ENCODE data around the gene DYSF. TPM values are rescaled to one million over a fixed set of nuclear protein-coding genes. Genes with fewer than 3 reads are reported as not detected.

The DYSF gene
- polyA plus RNA-seq, 1 donor from 2014 or later = 0.04 TPM

DNA sequence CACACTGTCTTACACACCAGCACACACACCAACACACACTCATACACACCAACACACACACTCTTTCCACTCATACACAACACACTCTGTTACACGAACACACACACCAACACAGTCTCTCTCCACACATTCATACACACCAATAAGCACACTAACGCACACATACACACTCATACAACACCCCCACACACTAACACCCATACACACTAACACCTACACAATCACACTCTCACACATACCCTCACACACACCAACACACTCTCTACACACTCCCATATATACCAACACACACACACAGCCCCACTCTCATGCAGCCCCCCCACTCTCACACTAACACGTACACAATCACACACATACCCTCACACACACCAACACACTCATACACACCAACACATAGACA is 123.8 kb downstream of the DYSF start:
- Histone ChIP-seq H2AFZ (ENCODE audit: low read depth, low read length) (no peak overlapping the region), H3K4me2 (ENCODE audit: low read length) (no peak overlapping the region), H3K9ac (ENCODE audit: low read length) (no peak overlapping the region), H3K9me3 (ENCODE audit: low read length) (no peaks in the 10 kb centered on the region), H3K4me3 (ENCODE audit: low read length) (no peak overlapping the region), H3K79me2 (replicated peaks; ENCODE audit: insufficient read depth, low read length) (no peaks in the 10 kb centered on the region), H4K20me1 (ENCODE audit: insufficient read depth) (no peaks in the 10 kb centered on the region), H3K27me3 (ENCODE audit: insufficient read depth, low read depth, low read length) (no peaks in the 10 kb centered on the region), H3K27ac (ENCODE audit: low read length) (no peak overlapping the region), H3K9me2 (ENCODE audit: insufficient read depth, low read length) (no peaks in the 10 kb centered on the region), H3F3A (ENCODE audit: insufficient read depth, low read length, poor library complexity, severe bottlenecking) (no peaks in the 10 kb centered on the region), H3K36me3 (ENCODE audit: insufficient read depth, low read length) (no peaks in the 10 kb centered on the region)
- TF ChIP-seq EZH2 (IDR thresholded peaks at IDR 0.05; ENCODE audit: borderline replicate concordance, insufficient read depth, low read length, poor library complexity, severe bottlenecking) (no peak), RAD21 (conservative IDR thresholded peaks at IDR 0.05) (no peak), SMC3 (conservative IDR thresholded peaks at IDR 0.05; ENCODE audit: poor library complexity) (no peak), TAF1 (IDR thresholded peaks at IDR 0.05; ENCODE audit: low read depth) (no peak), REST (IDR thresholded peaks at IDR 0.05; ENCODE audit: borderline replicate concordance) (no peak), EP300 (conservative IDR thresholded peaks at IDR 0.05; ENCODE audit: poor library complexity, severe bottlenecking) (no peak), POLR2AphosphoS5 (IDR thresholded peaks at IDR 0.05) (no peak), MXI1 (conservative IDR thresholded peaks at IDR 0.05; ENCODE audit: poor library complexity, severe bottlenecking) (no peak)
- TF ChIP-seq, protein P1, sequence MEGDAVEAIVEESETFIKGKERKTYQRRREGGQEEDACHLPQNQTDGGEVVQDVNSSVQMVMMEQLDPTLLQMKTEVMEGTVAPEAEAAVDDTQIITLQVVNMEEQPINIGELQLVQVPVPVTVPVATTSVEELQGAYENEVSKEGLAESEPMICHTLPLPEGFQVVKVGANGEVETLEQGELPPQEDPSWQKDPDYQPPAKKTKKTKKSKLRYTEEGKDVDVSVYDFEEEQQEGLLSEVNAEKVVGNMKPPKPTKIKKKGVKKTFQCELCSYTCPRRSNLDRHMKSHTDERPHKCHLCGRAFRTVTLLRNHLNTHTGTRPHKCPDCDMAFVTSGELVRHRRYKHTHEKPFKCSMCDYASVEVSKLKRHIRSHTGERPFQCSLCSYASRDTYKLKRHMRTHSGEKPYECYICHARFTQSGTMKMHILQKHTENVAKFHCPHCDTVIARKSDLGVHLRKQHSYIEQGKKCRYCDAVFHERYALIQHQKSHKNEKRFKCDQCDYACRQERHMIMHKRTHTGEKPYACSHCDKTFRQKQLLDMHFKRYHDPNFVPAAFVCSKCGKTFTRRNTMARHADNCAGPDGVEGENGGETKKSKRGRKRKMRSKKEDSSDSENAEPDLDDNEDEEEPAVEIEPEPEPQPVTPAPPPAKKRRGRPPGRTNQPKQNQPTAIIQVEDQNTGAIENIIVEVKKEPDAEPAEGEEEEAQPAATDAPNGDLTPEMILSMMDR (IDR thresholded peaks at IDR 0.05; ENCODE audit: poor library complexity, severe bottlenecking) = no peak

GRCh38 chr2:71578767-71579342 is 125.5 kb downstream of the DYSF start:
- H3K79me2 ChIP-seq (replicated peaks; ENCODE audit: insufficient read depth, low read length) = no peaks in the 10 kb centered on the region
- no peak overlapping the region for H3K9ac ChIP-seq (ENCODE audit: low read length)
- no peaks in the 10 kb centered on the region for H3K27me3 ChIP-seq (ENCODE audit: insufficient read depth, low read depth, low read length)
- no peak overlapping the region for H2AFZ ChIP-seq (ENCODE audit: low read depth, low read length)
- no peaks in the 10 kb centered on the region for H4K20me1 ChIP-seq (ENCODE audit: insufficient read depth)
- H3K4me2 ChIP-seq (ENCODE audit: low read length) = no peak overlapping the region
- no peaks in the 10 kb centered on the region for H3F3A ChIP-seq (ENCODE audit: insufficient read depth, low read length, poor library complexity, severe bottlenecking)
- no peaks in the 10 kb centered on the region for H3K9me3 ChIP-seq (ENCODE audit: low read length)
- H3K9me2 ChIP-seq (ENCODE audit: insufficient read depth, low read length) = no peaks in the 10 kb centered on the region
- H3K36me3 ChIP-seq (ENCODE audit: insufficient read depth, low read length) = no peaks in the 10 kb centered on the region
- TF ChIP-seq, protein P1 (IDR thresholded peaks at IDR 0.05; ENCODE audit: poor library complexity, severe bottlenecking) = no peak
- TF ChIP-seq POLR2AphosphoS5 (IDR thresholded peaks at IDR 0.05) = no peak
- no peak for TF ChIP-seq TAF1 (IDR thresholded peaks at IDR 0.05; ENCODE audit: low read depth)
- TF ChIP-seq EP300 (conservative IDR thresholded peaks at IDR 0.05; ENCODE audit: poor library complexity, severe bottlenecking) = no peak
- no peak for TF ChIP-seq SMC3 (conservative IDR thresholded peaks at IDR 0.05; ENCODE audit: poor library complexity)
- TF ChIP-seq RAD21 (conservative IDR thresholded peaks at IDR 0.05) = no peak
- TF ChIP-seq EZH2 (IDR thresholded peaks at IDR 0.05; ENCODE audit: borderline replicate concordance, insufficient read depth, low read length, poor library complexity, severe bottlenecking) = no peak
- TF ChIP-seq REST (IDR thresholded peaks at IDR 0.05; ENCODE audit: borderline replicate concordance) = no peak
- TF ChIP-seq MXI1 (conservative IDR thresholded peaks at IDR 0.05; ENCODE audit: poor library complexity, severe bottlenecking) = no peak
- H3K27ac ChIP-seq (ENCODE audit: low read length) = no peak overlapping the region
- no peak overlapping the region for H3K4me3 ChIP-seq (ENCODE audit: low read length)

Data from neural cell (in vitro differentiated cells).